HG03025 (cell line): ENCODE measurements around the gene PPARG.
"Not testable (repeated sequence)": the region's sequence is repeated elsewhere in the genome, so short reads cannot be mapped to it uniquely, and the experiment has no call there.

Experiments used
- ATAC-seq: cut with Tn5 transposase; IDR thresholded peaks from one replicate; pipeline ENCODE4 v1.9.1; 2021; ENCODE audit warnings: mild to moderate bottlenecking, moderate library complexity; ENCODE audit not compliant: unreplicated experiment, low FRiP score

PPARG gene

DNA sequence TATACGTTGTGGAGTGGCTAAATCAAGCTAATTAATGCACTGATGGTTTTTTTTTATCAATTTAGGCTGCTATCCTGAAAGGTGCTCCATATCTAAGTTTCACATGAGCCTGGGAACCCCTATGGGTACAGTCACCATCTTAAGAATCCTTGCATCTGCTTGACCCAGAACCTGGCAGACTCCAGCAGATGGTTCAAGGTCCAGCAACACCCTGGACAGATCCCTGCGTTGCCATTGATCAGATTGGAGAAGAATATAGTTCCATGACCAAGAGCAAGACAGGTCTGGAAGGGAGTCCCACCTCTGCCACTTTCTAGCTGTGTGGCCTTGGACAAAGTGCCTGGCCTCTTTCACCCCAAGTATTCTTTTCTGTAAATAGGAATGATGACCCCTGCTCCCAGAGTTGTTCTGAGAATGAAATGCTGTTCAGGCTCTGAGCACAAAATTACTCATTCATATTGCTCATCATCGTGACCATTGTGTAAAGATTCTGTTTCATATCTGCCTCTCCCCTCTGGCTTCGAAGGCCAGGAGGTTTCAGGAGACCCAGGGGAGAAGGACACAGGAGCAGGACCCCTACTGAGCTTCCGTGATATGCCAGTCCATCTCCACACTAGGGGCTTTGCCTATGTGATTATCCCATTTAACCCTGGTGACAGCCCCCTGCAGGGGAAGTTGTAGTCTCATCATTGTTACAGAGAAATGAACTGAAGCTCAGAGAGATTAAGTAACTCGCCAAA is 165.4 kb downstream of the PPARG start:
- ATAC-seq = no peak

DNA sequence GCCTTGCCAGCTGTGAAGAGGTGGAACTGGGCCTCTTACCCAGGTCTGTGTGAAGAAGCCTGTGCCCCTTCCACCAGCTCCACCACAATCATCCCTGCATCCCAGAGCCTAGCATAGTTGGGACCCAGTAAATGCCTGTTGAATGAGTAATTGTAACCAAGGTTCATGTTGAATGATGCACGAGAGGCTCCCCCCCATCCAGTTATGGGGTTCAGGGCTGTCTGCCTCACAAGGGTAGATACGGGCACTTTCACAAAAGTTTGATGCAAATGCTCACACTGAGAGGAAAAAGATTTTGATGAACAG is 165.9 kb downstream of the PPARG start:
- ATAC-seq = no peak

- no peak for ATAC-seq
Observed at GRCh38 chr3:12455740-12456139, 166.9 kb downstream of the PPARG start.

- ATAC-seq = no peak
Observed at GRCh38 chr3:12456441-12456840, 167.6 kb downstream of the PPARG start.

- ATAC-seq = not testable (repeated sequence)
Observed at GRCh38 chr3:12457380-12457779, 168.5 kb downstream of the PPARG start.

DNA sequence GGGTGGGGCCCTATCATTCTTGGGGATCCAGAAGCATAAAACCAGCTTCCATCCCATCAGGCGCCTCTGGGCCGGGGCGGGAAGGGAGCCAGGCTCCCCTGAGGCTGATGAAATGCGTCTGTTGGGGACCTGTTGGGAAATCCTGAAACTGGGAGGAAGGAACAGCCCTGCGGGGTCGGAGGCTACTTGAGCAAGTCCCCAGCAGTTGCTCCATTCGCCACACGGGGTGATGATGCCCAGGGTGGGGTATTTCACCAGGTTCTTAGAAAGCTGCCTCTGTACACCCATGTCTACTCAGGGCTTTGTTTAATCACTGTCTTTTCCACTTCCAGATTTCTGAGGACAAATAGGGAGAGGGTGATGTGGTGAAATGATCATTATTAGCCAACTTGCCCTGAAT is 170.0 kb downstream of the PPARG start:
- ATAC-seq = no peak

GRCh38 chr3:12460127-12460526 is 171.3 kb downstream of the PPARG start:
- no peak for ATAC-seq

- no peak for ATAC-seq
Observed at GRCh38 chr3:12461097-12461649, 172.3 kb downstream of the PPARG start.

GRCh38 chr3:12462159-12462947 is 173.5 kb downstream of the PPARG start:
- no peak for ATAC-seq

- ATAC-seq = no peak
Observed at GRCh38 chr3:12463686-12464085, 174.8 kb downstream of the PPARG start.

DNA sequence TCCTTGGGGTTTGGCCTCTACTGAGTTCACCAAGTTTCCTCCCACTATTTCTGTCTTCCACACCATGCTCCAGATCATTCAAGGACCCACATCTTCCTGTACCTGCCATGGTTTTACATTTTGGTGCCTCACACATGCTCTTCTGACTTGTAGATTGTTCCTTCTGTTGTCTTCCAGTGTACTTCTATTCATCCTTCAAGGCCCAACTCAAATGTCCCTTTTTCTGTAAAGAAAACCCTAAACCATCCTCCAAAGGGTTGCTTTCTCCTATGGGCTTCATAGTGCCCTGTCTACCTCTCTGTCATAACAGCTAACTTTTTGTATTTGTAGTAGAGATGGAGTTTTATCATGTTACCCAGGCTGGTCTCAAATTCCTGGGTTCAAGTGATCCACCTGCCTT is 175.3 kb downstream of the PPARG start:
- ATAC-seq = no peak

DNA sequence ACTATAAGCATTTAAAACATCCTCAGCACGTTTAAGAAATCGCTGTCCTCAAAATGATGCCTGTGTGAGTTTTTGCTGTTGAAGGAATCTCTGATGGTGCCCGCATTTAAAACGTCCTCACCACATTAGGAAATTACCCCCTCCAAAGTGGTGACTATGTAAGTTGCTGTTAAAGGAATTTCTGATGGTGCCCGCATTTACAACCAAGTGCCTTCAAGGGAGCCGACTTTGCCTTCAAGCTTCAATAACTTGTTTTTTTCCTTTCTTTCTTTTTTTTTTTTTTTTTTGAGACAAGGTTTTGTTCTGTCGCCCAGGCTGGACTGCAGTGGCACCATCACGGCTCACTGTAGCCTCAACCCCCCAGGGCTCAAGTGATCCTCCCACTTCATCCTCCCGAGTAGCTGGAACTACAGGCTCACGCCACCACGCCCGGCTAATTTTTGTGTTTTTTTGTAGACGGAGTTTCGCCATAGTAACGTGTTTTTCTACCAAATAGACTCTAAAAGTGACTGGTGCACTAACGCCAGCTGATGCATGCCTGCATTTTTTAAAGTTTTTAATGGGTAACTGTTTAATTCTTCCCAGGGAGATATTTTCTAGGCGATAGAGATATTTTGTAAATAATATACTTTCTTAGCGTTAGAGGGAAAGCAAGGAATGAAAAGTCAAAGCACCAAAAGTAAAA is 176.4 kb downstream of the PPARG start:
- no peak for ATAC-seq

DNA sequence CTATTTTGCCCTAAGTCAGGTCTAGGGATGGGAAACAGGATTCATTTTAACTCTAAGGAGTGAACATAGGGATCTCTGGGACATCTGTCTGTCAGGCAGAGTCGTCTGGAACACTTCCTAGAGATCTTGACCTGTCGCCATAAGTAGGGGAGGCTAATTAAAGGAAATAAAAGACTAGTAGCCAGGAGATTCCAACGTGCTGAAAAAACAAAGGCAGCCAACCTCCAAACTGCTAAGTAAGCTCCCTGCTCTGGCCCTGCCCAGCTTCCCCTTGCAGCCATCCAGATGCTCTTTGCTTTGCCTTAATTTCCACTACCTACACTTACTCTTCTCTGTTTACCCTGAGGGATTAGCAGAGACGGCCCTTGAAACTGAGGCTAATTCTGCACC is 177.0 kb downstream of the PPARG start:
- ATAC-seq = no peak

- no peak for ATAC-seq
Observed at GRCh38 chr3:12467746-12468145, 178.9 kb downstream of the PPARG start.

DNA sequence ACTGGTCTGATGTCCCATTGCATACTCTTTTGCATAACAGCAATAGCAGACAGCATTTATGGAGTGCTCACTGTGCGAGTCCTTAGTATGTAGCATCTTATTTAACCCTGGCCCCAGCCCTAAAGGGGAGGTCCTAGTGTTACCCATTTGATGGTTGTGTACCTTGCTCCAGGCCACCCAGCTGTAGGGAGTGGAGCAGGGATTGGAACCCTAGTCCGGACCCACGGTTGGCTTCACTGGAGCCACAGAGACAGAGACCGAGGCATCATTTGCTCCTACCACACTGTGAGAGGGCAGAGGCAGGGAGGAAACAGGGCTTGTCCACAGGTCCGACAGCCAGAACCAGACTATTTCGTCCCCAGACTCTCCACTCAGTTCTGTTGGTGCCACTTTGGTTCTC is 179.4 kb downstream of the PPARG start:
- no peak for ATAC-seq

- ATAC-seq = no peak
Observed at GRCh38 chr3:12468757-12469156, 179.9 kb downstream of the PPARG start.

DNA sequence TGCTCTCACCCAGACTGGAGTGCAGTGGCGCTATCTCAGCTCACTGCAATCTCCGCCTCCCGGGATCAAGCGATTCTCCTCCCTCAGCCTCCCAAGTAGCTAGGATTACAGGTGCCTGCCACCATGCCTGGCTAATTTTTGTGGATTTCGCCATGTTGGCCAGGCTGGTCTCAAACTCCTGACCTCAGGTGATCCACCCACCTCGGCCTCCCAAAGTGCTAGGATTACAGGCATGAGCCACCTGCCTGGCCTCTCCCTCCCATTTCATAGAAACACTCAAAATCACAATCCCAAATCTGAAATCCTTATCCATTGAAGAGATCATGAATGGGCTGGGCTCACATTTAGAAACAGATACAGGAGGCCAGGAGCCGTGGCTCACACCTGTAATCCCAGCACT is 180.4 kb downstream of the PPARG start:
- ATAC-seq = not testable (repeated sequence)

GRCh38 chr3:12470111-12470510 is 181.2 kb downstream of the PPARG start:
- no peak for ATAC-seq

- ATAC-seq = no peak
Observed at GRCh38 chr3:12470680-12471079, 181.8 kb downstream of the PPARG start.

- no peak for ATAC-seq
Observed at GRCh38 chr3:12471241-12471640, 182.4 kb downstream of the PPARG start.

DNA sequence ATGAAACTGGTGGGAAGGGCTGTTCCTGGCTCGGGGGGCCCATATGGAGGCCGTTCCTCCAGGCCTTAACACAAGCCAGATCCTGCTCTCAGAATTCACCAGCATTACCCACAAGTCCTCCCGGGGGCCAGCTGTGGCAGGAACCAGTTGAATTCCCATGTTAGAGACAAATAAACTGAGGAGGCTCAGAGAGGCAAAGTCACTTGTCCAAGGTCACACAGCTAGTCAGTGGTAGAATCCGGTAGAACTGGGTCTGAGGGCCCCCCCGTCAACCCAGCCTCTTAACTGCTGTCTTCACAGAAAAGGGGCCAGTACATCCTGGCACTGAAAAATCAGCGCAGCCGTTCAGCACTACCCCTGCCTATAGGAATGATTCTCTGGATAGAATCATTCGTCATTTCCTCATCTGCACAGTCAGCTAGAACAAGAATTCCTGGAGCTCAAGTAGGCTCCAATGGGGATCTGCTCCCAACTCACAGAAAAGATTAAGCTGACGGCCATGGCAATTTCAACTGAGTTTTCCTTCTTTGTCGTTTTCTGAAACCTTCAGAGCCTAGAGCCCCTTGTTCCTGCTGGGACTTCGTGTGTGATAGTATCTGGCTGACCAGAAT is 183.2 kb downstream of the PPARG start:
- ATAC-seq = no peak
